HepG2 (cell line): ENCODE measurements around the gene AQP10. TPM values are rescaled to one million over a fixed set of nuclear protein-coding genes. Genes with fewer than 3 reads are reported as not detected.
A peak's percentile ranks its signal among the peaks of the same experiment; 100 is the strongest.

ENCODE experiments used
- ATAC-seq: fragments of 200-7000 bp; cut with Tn5 transposase; 3 replicates; pipeline ENCODE4 v1.9.1; 2020; ENCODE audit warnings: mild to moderate bottlenecking, moderate library complexity
- BruUV-seq: library from RNA; stranded (reverse); fragments of 400-500 nt; replicated peaks from 2 replicates; lab custom pipeline; 2021; lab: Mats Ljungman, UMichigan
- CTCF ChIA-PET: fragments of 300-600 bp; formaldehyde crosslinking; extraction: SDS; loops from one replicate; lab custom pipeline; 2021; ENCODE audit warnings: low total read pairs, inconsistent platforms, low intra/inter-chr PET ratio; lab: Yijun Ruan, JAX
- POLR2A ChIA-PET: fragments of 350-600 bp; sonication (Branson Sonifier 250); formaldehyde crosslinking; loops from one replicate; lab custom pipeline; 2020; ENCODE audit warnings: antibody characterized with exemption, inconsistent platforms; lab: Yijun Ruan, JAX
- DNase-seq: peaks from one replicate; pipeline ENCODE4 v3.0.0-alpha.2; 2015; ENCODE audit warnings: low spot score
- FAIRE-seq: peaks from 3 replicates; lab custom pipeline; 2011; peaks lifted over from hg19 to GRCh38; lab: Jason Lieb, UNC
- H2AFZ ChIP-seq: one replicate; pipeline ENCODE4 v1.6.1; 2011; ENCODE audit warnings: low read length, inconsistent platforms
- H3K27ac ChIP-seq: fragments of 300-600 bp; 3 replicates; pipeline ENCODE4 v1.8.0; 2011; ENCODE audit warnings: mixed run types, mild to moderate bottlenecking, mixed read lengths, low read length, inconsistent platforms; ENCODE audit not compliant: insufficient read depth; ENCODE audit errors: extremely low read length
- H3K27me3 ChIP-seq, 2 experiments: fragments of 200-600 bp in 1 of 2; 2 replicates in 1 of 2; 3 replicates in 1 of 2; pipeline versions ENCODE4 v1.6.0 to v1.8.0; 2011; ENCODE audit warnings: low read length in 2 of 2, mild to moderate bottlenecking in 2 of 2, moderate library complexity in 2 of 2, inconsistent platforms in 1 of 2; ENCODE audit not compliant: insufficient read depth in 2 of 2, control insufficient read depth in 1 of 2
- H3K36me3 ChIP-seq, 2 experiments: fragments of 200-600 bp in 1 of 2; replicated peaks in 1 of 2; 2 replicates in 1 of 2; 3 replicates in 1 of 2; pipeline versions ENCODE4 v1.5.1 to v1.8.0; 2011; ENCODE audit warnings: low read length in 2 of 2, inconsistent platforms in 1 of 2; ENCODE audit not compliant: insufficient read depth in 2 of 2, control insufficient read depth in 1 of 2
- H3K4me1 ChIP-seq: 2 replicates; pipeline ENCODE4 v1.5.1; 2012; ENCODE audit warnings: low read length, inconsistent platforms; ENCODE audit not compliant: insufficient read depth
- H3K4me2 ChIP-seq: 2 replicates; pipeline ENCODE4 v1.6.0; 2011; ENCODE audit warnings: low read depth, low read length, inconsistent platforms
- H3K4me3 ChIP-seq, 3 experiments: fragments of 200-600 bp in 1 of 3; sonication (generic), shearing (Covaris generic) in 1 of 3; replicated peaks in 1 of 3; 2 replicates each; pipeline ENCODE4 v1.5.1; 2011 to 2016; ENCODE audit warnings: low read length in 3 of 3, inconsistent platforms in 2 of 3, low read depth in 2 of 3, mild to moderate bottlenecking in 2 of 3, control low read depth in 1 of 3, mixed read lengths in 1 of 3; ENCODE audit not compliant: insufficient read depth in 1 of 3
- H3K79me2 ChIP-seq: one replicate; pipeline ENCODE4 v1.6.1; 2011; ENCODE audit warnings: low read length, inconsistent platforms; ENCODE audit not compliant: insufficient read depth
- H3K9ac ChIP-seq: 2 replicates; pipeline ENCODE4 v1.6.0; 2011; ENCODE audit warnings: mild to moderate bottlenecking, low read depth, low read length, inconsistent platforms; ENCODE audit not compliant: insufficient read depth
- H3K9me3 ChIP-seq: 2 replicates; pipeline ENCODE4 v1.5.1; 2012; ENCODE audit warnings: mild to moderate bottlenecking, low read length
- H4K20me1 ChIP-seq: 2 replicates; pipeline ENCODE4 v1.6.0; 2011; ENCODE audit warnings: inconsistent platforms, mild to moderate bottlenecking, low read length, moderate library complexity; ENCODE audit not compliant: insufficient read depth
- CENPX ChIP-seq: sonication (generic); formaldehyde crosslinking; IDR thresholded peaks from 2 replicates; pipeline ENCODE4 v1.9.0; 2021; ENCODE audit warnings: mild to moderate bottlenecking, missing genetic modification reagents, moderate library complexity
- NRL ChIP-seq: sonication (generic); formaldehyde crosslinking; IDR thresholded peaks from 2 replicates; pipeline ENCODE4 v1.5.0; 2020; ENCODE audit warnings: missing genetic modification reagents, mild to moderate bottlenecking, moderate library complexity, borderline replicate concordance
- SRF ChIP-seq: IDR thresholded peaks from 2 replicates; pipeline ENCODE4 v1.6.1; 2011; ENCODE audit warnings: mild to moderate bottlenecking, low read depth, low read length, moderate library complexity
- THYN1 ChIP-seq: sonication (generic); formaldehyde crosslinking; IDR thresholded peaks from 2 replicates; pipeline ENCODE4 v1.8.1; 2023; ENCODE audit warnings: low read depth, mild to moderate bottlenecking, moderate library complexity, missing genetic modification reagents, borderline replicate concordance
- ZNF33B ChIP-seq: sonication (generic); formaldehyde crosslinking; IDR thresholded peaks from 2 replicates; pipeline ENCODE4 v1.5.1; 2020; ENCODE audit warnings: mild to moderate bottlenecking, missing genetic modification reagents
- ZNF484 ChIP-seq: sonication (generic); formaldehyde crosslinking; IDR thresholded peaks from 2 replicates; pipeline ENCODE4 v1.5.1; 2020; ENCODE audit warnings: mild to moderate bottlenecking, low read depth, missing genetic modification reagents, borderline replicate concordance
- ZNF652 ChIP-seq: IDR thresholded peaks from 2 replicates; pipeline ENCODE4 v1.6.1; 2016; ENCODE audit warnings: low read depth, borderline replicate concordance
- ZNF772 ChIP-seq: sonication (generic); formaldehyde crosslinking; IDR thresholded peaks from 2 replicates; pipeline ENCODE4 v1.5.0; 2020; ENCODE audit warnings: mild to moderate bottlenecking, missing genetic modification reagents
- ZSCAN5A ChIP-seq: sonication (generic); formaldehyde crosslinking; IDR thresholded peaks from 2 replicates; pipeline ENCODE4 v1.8.0; 2022; ENCODE audit warnings: mild to moderate bottlenecking, missing genetic modification reagents, borderline replicate concordance
- WGBS: methylation state at CpG from one replicate; pipeline ENCODE4 v1.1.6; 2017; ENCODE audit warnings: low lambda C conversion rate; 5-methylcytosine and 5-hydroxymethylcytosine counted together
- in situ Hi-C: cut with HindIII; loops from 2 replicates; pipeline ENCODE4 v1.10.0; 2017; ENCODE audit warnings: low pct_unique_long_range_greater_than_20kb; ENCODE audit not compliant: extremely low pct_ligation_motif_present
- intact Hi-C: fragments of 100-400 bp; cut with micrococcal nuclease; formaldehyde crosslinking; loops from one replicate; pipeline ENCODE4 v1.10.0; 2022; ENCODE audit not compliant: unreplicated experiment
- polyA plus RNA-seq, 8 experiments: library from polyadenylated mRNA; depleted of rRNA in 3 of 8; stranded (reverse) in 7 of 8; unstranded in 1 of 8; fragments of >200 nt; fragmentation: Illumina TruSeq in 4 of 8; extraction: Trizol in 4 of 8; gene quantifications; 2 replicates each; pipeline versions ENCODE4 v1.2.1 to v1.2.3, GENCODE V29; 2011 to 2016; ENCODE audit warnings: low read depth in 4 of 8, missing spikeins in 1 of 8, mixed read lengths in 1 of 8; ENCODE audit not compliant: insufficient read depth in 1 of 8
- total RNA-seq, 5 experiments: library from RNA; depleted of rRNA; stranded (reverse); fragments of >200 nt; fragmentation: Illumina TruSeq; extraction: Trizol; gene quantifications; 2 replicates each; pipeline ENCODE4 v1.2.3, GENCODE V29; 2016; ENCODE audit warnings: low read depth in 1 of 5

Gene AQP10
- total and polyA plus RNA-seq, 2 of the 13 experiments (the other 11 are each of a cell fraction or from before 2014, with no cell fraction given): 0.30 TPM; not detected in 1

- peak overlapping the region; percentile 86 to 97 (median 90) for H3K4me3 ChIP-seq
- DNase-seq (no peak), FAIRE-seq (no peak), ATAC-seq (no peak; the same call in 2 of the 3 replicates)
- H3K27me3 ChIP-seq: no peaks in the 10 kb centered on the region; a peak in 1 of 5 replicates
- in situ Hi-C loops (loop anchor here (5.0 kb wide), 2 partner anchors 74 to 91 kb away; no protein-coding TSS in a partner anchor), intact Hi-C loops (loop anchor here (1.0 to 5.0 kb wide), 3 partner anchors 62 to 326 kb away; partner anchors contain the start of gene DENND4B)
- peak overlapping the region; percentile 69 for H3K27ac ChIP-seq
- no peak for TF ChIP-seq ZNF33B (CRISPR knock-in tag)
- TF ChIP-seq THYN1: no peak
- no peak for TF ChIP-seq ZNF484 (CRISPR knock-in tag)
- TF ChIP-seq ZSCAN5A (CRISPR knock-in tag): no peak
- no peak for TF ChIP-seq ZNF652 (CRISPR knock-in tag)
- no peak for TF ChIP-seq ZNF772 (CRISPR knock-in tag)
- TF ChIP-seq NRL (CRISPR knock-in tag): 0 out of 2 replicates have a peak, but pooled peaks have one; percentile 1
- no peak for TF ChIP-seq CENPX (CRISPR knock-in tag)
- TF ChIP-seq SRF: no peak
- no peak overlapping the region for H2AFZ ChIP-seq
- peaks cover 7 to 28% of the 10 kb centered on the region in 2 experiments; a peak in 4 of 5 replicates for H3K36me3 ChIP-seq
- peak overlapping the region; percentile 89 for H3K4me2 ChIP-seq
- H3K9me3 ChIP-seq: no peaks in the 10 kb centered on the region
- peaks cover 11% of the 10 kb centered on the region for H3K79me2 ChIP-seq
- no peaks in the 10 kb centered on the region for H4K20me1 ChIP-seq
- peak overlapping the region; percentile 90 for H3K9ac ChIP-seq
- 60% methylated on average over 13 of the region's 13 CpGs for WGBS
- BruUV-seq: TSS peak; percentile 57
- ChIA-PET POLR2A (interaction anchor here (0.7 to 1.3 kb wide), 3 partner anchors 53 to 74 kb away, joined by 3 to 5 read pairs (median 4); partner anchors contain the start of gene UBAP2L), CTCF (interaction anchor here (0.8 to 3.2 kb wide), 5 partner anchors 62 to 90 kb away, joined by 3 to 43 read pairs (median 3); no protein-coding TSS in a partner anchor)
- H3K4me1 ChIP-seq: peaks cover 12% of the 10 kb centered on the region
Observed at GRCh38 chr1:154272999-154273563, 47.8 kb upstream of the AQP10 start.
